HG02798 (cell line): ENCODE results near the gene PBX2.
"Not testable (repeated sequence)": the region's sequence is repeated elsewhere in the genome, so short reads cannot be mapped to it uniquely, and the experiment has no call there.

Experiments used
- ATAC-seq: cut with Tn5 transposase; IDR thresholded peaks from one replicate; pipeline ENCODE4 v1.9.1; 2021; ENCODE audit warnings: mild to moderate bottlenecking; ENCODE audit not compliant: unreplicated experiment, poor library complexity

PBX2 gene

GRCh38 chr6:32152769-32153563 lies 37.0 kb downstream of the PBX2 start:
- no peak for ATAC-seq

DNA sequence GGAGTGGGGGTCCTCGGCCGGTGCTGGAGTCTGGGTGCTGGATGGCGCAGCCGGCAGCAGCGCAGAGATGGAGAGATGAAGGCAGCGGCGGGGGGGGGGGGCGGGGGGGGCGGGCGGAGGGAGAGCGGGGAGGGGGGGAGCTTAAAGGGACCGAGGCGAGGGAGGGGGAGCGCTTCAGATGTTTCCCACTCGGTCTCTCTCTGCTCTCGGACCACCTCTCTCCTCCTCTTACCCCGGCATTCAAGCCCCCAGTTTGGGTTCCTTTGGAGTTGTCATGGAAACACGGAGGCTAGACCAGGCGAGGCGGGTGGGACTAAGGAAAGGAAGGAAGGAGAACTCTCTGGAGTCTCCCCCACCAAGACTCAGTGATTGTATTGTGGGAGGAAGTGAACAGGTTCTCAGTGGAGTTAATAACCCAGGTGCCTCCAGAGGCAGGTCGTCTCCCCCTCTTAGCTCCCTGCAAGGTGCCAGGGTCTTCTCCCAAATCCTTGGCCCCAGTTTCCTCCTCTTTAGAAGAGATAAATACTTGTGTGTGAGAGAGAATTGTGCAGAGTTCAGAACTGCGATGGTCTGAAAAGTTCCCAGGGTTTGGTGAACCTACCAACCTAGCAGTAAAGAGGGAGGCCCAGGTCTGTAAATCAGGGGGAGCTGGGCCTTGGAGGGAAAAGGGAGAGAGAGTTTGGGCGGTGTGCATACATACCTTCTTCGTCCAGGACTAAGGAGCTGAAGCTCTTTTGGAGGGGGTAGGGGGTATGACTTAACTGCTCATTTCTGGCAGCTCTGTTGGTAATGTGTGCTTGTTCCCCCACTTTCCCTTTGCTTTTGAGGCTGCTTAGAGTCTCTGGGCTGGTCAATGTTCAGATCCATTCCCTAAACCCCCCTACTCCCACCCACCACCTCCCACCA lies 37.9 kb downstream of the PBX2 start, which contains the start of gene PRRT1:
PRRT1 (minus strand) TSS at position 77 of the 906 bp plus-strand sequence. CDS start 112 bp downstream, outside the sequence.
- ATAC-seq: no peak

DNA sequence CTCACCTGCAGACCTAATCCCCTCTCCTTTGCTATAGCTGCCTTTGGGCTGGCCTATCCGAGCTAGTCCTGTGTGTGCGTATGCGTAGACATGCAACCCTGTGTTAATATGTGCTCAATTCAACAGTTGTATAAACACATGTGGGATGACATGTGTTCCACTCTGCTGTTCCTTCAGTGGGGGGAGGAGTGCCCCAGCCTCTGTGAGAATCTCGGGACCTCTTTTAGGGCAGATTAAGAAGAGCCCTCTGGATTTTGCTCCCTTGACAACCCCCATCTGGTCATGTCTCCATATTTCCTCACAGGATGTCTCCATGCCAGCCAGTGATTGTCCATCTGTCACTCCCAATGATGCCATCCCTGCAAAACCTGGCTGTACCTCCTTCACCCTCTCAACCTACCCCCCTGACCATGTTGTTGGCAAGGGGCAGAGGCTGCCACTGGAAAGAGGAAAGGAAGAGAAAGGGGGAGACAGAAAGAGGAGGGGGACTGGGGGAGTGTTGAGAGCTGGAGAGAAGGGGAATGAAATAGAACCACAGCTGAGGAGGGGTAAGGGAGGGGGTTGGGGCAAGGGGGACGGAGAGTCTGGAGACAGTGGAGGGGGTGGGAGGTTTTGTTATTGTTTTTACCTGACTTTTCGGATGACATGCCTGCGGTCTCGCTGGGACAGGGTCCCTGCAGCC lies 38.7 kb downstream of the PBX2 start:
- ATAC-seq: no peak

- ATAC-seq: no peak
These were observed 39.8 kb downstream of the PBX2 start for GRCh38 chr6:32149932-32150870.

- no peak for ATAC-seq
These were observed 40.8 kb downstream of the PBX2 start for GRCh38 chr6:32149092-32149755.

DNA sequence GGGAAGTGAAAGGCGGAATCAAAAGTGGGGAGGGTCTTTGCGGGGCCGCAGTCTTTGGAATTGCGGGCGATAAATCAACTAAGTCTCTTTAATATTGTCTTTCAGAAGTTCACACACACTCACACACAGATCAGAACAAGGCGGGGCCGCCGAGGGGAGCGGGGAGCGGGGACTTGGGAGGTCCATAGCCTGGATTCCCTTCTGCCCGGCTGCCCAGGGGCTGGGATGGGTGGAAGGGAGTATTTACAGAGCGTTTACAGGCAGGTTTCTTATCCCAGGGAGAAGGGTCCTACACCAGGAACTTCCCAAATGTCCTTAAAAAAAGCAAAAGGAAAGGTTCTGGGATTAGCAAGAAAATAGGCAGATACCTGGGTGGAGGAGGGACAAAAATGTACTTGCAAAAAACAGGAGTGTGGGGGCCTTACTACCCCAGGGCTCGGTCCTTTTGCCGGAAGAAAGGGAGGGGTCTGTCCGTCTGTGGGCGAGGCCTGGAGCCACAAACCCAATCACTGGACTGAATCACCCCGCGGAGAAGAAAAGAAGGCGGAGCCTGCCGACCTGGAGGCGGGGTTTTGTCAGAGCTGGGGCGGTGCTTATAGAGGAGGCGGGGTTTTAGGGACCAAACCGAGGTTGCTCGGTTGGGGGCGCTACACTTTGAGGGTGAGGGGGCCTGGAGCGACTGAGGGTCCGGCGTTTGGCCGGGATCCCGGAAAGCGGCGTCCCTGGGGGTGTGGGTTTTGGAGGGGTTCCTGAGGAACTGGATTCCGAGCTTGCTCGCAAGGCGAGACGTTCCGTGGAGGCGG lies 41.5 kb downstream of the PBX2 start:
- ATAC-seq: no peak

DNA sequence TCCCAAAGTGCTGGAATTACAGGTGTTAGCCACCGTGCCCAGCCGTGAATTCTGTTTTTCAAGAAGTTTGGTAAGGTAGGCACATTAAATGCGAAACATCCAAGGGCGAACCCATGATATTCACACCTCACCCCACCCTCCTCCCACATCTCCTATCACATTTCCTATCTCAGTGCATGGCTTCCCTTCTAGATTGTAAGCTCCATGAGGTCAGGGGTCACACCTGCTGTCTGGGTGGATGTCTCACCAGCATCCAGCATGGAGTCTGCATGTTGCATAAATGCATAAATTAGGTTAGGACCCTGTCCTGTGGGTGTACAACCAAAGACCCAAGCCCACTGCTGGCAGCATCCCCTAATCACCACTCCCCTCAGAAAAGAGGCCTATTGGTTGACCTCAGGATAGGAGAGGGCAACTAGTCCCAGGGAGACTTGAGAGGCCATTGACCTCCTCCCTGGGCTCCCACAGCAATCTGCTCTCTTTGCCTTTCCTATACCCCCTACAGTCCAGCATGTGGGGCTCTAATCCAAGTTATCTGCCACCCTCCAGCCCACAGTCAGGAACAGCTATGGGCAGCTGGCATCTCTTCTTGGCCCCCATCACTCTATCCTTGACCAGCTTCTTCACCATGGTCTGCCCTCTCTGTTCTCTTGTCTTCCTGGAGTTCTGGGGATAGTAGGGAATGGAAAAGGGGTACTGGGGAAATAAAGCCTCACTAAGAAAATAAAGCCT lies 42.4 kb downstream of the PBX2 start:
- ATAC-seq: no peak

GRCh38 chr6:32146687-32147086 lies 43.3 kb downstream of the PBX2 start:
- ATAC-seq: no peak

DNA sequence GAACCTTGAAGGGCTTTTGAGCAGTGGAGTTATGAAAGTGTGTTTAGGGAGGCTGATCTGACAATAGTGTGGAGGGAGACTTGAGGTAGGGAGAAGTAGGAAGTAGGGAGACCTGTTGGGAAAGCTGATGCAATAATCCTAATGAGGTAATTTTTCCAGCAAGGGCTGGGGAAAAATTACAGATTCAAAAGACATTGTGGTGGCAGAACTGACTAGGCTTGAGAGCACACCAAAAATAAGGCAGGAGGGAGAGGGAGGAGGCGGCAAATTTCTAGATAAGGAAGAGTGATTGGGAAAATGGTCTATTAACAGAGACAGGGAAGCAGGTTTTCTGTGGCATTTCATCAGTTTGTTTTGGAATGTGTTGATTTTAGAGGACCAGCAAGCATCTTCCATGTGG lies 43.7 kb downstream of the PBX2 start:
- ATAC-seq: no peak

DNA sequence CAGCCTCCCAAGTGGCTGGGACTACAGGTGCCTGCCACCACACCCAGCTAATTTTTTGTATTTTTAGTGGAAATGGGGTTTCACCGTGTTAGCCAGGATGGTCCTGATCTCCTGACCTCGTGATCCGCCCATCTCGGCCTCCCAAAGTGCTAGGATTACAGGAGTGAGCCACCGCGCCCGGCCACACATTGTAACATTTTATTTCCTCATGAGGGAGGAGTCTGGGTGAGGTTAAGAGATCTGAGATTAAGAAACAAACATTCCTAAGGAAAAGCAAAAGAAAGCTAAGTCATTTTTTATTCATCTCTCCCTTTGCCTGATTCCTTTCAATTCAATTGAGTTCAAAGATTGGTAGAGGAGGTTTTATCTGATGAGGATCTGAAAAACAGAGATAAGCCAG lies 45.8 kb downstream of the PBX2 start:
- ATAC-seq: not testable (repeated sequence)

DNA sequence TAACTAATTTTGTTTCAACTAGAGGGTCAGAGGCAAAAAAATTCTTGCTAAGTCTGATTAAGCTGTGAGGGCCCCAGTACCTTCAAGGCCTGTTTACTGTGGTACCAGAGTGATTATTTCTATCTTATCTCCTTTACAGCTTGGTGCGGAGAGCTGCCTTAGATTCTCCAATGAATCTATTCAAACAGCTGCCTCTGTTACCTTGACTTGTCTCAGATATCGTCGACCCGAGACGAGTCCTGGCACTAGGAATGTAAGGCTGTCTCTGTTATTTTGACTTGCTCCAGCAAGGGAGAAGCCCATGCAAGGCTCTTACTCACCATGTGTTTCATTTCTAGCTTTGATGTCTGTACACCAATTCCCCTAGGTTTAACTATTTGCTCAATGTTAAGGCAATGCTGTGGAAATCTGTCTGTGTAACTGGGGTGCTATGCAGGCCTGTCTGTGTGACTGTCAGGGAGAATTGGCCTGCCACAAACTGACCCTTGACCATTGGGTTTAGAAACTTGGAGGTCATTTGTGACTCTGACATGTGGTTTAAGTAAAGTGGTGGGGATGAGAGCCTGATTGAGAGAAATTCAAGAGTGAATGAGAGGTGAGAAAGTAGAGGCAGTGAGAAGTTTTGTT lies 49.5 kb downstream of the PBX2 start:
- no peak for ATAC-seq

DNA sequence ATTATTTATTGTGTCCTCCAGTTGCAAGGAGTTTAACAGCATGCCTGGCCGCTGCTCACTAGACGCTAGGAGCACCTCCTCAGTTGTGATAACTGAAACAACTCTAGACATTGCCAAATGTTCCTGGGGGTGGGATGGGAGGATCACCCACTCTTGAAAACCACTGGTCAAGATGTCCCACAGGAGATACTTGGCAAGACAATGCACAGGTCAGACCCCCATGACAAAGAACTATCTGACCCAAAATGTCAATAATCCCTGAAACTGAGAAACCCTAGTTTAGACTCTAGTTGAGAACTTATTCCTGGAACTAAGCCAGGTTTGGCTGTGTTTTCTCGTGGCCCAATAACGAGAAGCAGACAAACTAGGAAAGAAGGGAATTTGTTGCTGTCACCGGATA lies 50.4 kb downstream of the PBX2 start:
- ATAC-seq: no peak

GRCh38 chr6:32137454-32137853 lies 52.5 kb downstream of the PBX2 start:
- no peak for ATAC-seq
